WTC11 (cell line): ENCODE results near the gene WDR7. TPM values are rescaled to one million over a fixed set of nuclear protein-coding genes. Genes with fewer than 3 reads are reported as not detected.

ENCODE experiments used
- ATAC-seq: fragments of 200-7000 bp; cut with Tn5 transposase; 2 replicates; pipeline ENCODE4 v1.10.0; 2021; ENCODE audit warnings: mild to moderate bottlenecking, moderate library complexity
- CTCF ChIA-PET: fragments of 300-600 bp; sonication (Branson Sonifier 250); formaldehyde crosslinking; loops from one replicate; lab custom pipeline; 2021; ENCODE audit warnings: antibody characterized with exemption; lab: Charles Lee
- POLR2A ChIA-PET: fragments of 350-600 bp; sonication (Branson Sonifier 250); formaldehyde crosslinking; loops from one replicate; lab custom pipeline; 2021; ENCODE audit warnings: antibody characterized with exemption; lab: Charles Lee
- DNase-seq: peaks from one replicate; pipeline ENCODE4 v3.0.0; 2021; ENCODE audit warnings: low spot score
- H3K27ac Mint-ChIP-seq: 2 replicates; pipeline ENCODE4 v1.8.0; 2021; ENCODE audit warnings: mixed read lengths
- H3K27me3 Mint-ChIP-seq: 2 replicates; pipeline ENCODE4 v1.8.0; 2021; ENCODE audit warnings: low read depth, mild to moderate bottlenecking, moderate library complexity, mixed read lengths
- H3K36me3 Mint-ChIP-seq: 2 replicates; pipeline ENCODE4 v1.8.0; 2021; ENCODE audit warnings: mixed read lengths
- H3K4me1 Mint-ChIP-seq: 2 replicates; pipeline ENCODE4 v1.8.0; 2022; ENCODE audit warnings: mixed read lengths
- H3K4me3 Mint-ChIP-seq: 2 replicates; pipeline ENCODE4 v1.8.0; 2021; ENCODE audit warnings: mild to moderate bottlenecking, moderate library complexity, mixed read lengths
- H3K9me3 Mint-ChIP-seq: 2 replicates; pipeline ENCODE4 v1.8.0; 2021; ENCODE audit warnings: mixed read lengths
- ATF1 ChIP-seq: sonication (generic); formaldehyde crosslinking; IDR thresholded peaks from 2 replicates; pipeline ENCODE4 v1.8.1; 2023; ENCODE audit warnings: mild to moderate bottlenecking, moderate library complexity, missing genetic modification reagents
- ATF2 ChIP-seq: sonication (generic); formaldehyde crosslinking; IDR thresholded peaks from 2 replicates; pipeline ENCODE4 v1.8.1; 2022; ENCODE audit warnings: low read depth, missing genetic modification reagents, borderline replicate concordance
- E2F5 ChIP-seq: sonication (generic); formaldehyde crosslinking; IDR thresholded peaks from 2 replicates; pipeline ENCODE4 v1.8.1; 2022; ENCODE audit warnings: mild to moderate bottlenecking, moderate library complexity, missing genetic modification reagents
- ELF4 ChIP-seq: sonication (generic); formaldehyde crosslinking; IDR thresholded peaks from 2 replicates; pipeline ENCODE4 v1.8.1; 2022; ENCODE audit warnings: low read depth, mild to moderate bottlenecking, moderate library complexity, missing genetic modification reagents
- EMX1 ChIP-seq: fragments of 250-450 bp; sonication (Bioruptor Pico); IDR thresholded peaks from 2 replicates; pipeline ENCODE4 v1.8.0; 2021; ENCODE audit warnings: mild to moderate bottlenecking
- ERG ChIP-seq: fragments of 250-450 bp; sonication (Bioruptor Pico); IDR thresholded peaks from 2 replicates; pipeline ENCODE4 v1.8.0; 2021; ENCODE audit warnings: mild to moderate bottlenecking
- GABPB1 ChIP-seq: sonication (generic); formaldehyde crosslinking; IDR thresholded peaks from 2 replicates; pipeline ENCODE4 v1.8.1; 2023; ENCODE audit warnings: mild to moderate bottlenecking, missing genetic modification reagents
- HMGXB4 ChIP-seq: sonication (generic); formaldehyde crosslinking; IDR thresholded peaks from 2 replicates; pipeline ENCODE4 v1.8.1; 2023; ENCODE audit warnings: mild to moderate bottlenecking, moderate library complexity, missing genetic modification reagents
- IRF1 ChIP-seq: sonication (generic); formaldehyde crosslinking; IDR thresholded peaks from 2 replicates; pipeline ENCODE4 v1.8.0; 2023; ENCODE audit warnings: missing genetic modification reagents
- NR2C2 ChIP-seq: sonication (generic); formaldehyde crosslinking; IDR thresholded peaks from 2 replicates; pipeline ENCODE4 v1.8.0; 2022; ENCODE audit warnings: mild to moderate bottlenecking, missing genetic modification reagents
- RELA ChIP-seq: sonication (generic); formaldehyde crosslinking; IDR thresholded peaks from 2 replicates; pipeline ENCODE4 v1.8.1; 2022; ENCODE audit warnings: missing genetic modification reagents, mild to moderate bottlenecking, borderline replicate concordance
- STAT6 ChIP-seq: sonication (generic); formaldehyde crosslinking; conservative IDR thresholded peaks from 2 replicates; pipeline ENCODE4 v1.8.1; 2023; ENCODE audit warnings: mild to moderate bottlenecking, low read depth, missing genetic modification reagents, moderate library complexity
- USF1 ChIP-seq: sonication (generic); formaldehyde crosslinking; IDR thresholded peaks from 2 replicates; pipeline ENCODE4 v1.8.0; 2022; ENCODE audit warnings: mild to moderate bottlenecking, missing genetic modification reagents
- ZNF121 ChIP-seq: sonication (generic); formaldehyde crosslinking; IDR thresholded peaks from 2 replicates; pipeline ENCODE4 v1.8.0; 2023; ENCODE audit warnings: missing genetic modification reagents
- ZNF512 ChIP-seq: sonication (generic); formaldehyde crosslinking; IDR thresholded peaks from 2 replicates; pipeline ENCODE4 v1.8.1; 2022; ENCODE audit warnings: missing genetic modification reagents, borderline replicate concordance
- ZNF532 ChIP-seq: fragments of 250-450 bp; sonication (Bioruptor Pico); IDR thresholded peaks from 2 replicates; pipeline ENCODE4 v1.9.0; 2021; ENCODE audit warnings: mild to moderate bottlenecking, borderline replicate concordance
- ZNF671 ChIP-seq: fragments of 250-450 bp; sonication (Bioruptor Pico); IDR thresholded peaks from 2 replicates; pipeline ENCODE4 v1.8.0; 2021; ENCODE audit warnings: mild to moderate bottlenecking
- ZSCAN18 ChIP-seq: fragments of 250-450 bp; sonication (Bioruptor Pico); IDR thresholded peaks from 2 replicates; pipeline ENCODE4 v2.1.2; 2022; ENCODE audit warnings: mild to moderate bottlenecking, moderate library complexity
- total RNA-seq: library from RNA; stranded (reverse); gene quantifications from 3 replicates; pipeline ENCODE4 v1.2.3, GENCODE V29; 2021

WDR7 gene
- total RNA-seq, 1 experiment from 2014 or later, result 12.2 TPM

- Mint-ChIP-seq H3K4me3 (no peak overlapping the region), H3K9me3 (0 out of 2 replicates have a peak, but pooled peaks cover 7% of the 10 kb centered on the region), H3K27me3 (no peaks in the 10 kb centered on the region), H3K27ac (no peak overlapping the region), H3K4me1 (peaks cover 42% of the 10 kb centered on the region), H3K36me3 (peaks cover 6% of the 10 kb centered on the region; the same call in 1 of the 2 replicates)
- DNase-seq, result no peak
- CTCF ChIA-PET, result no interaction called here
- TF ChIP-seq ZNF512 (CRISPR knock-in tag) (no peak), GABPB1 (CRISPR knock-in tag) (no peak), HMGXB4 (no peak), USF1 (CRISPR knock-in tag) (no peak), ZNF532 (CRISPR knock-in tag) (no peak), ATF2 (CRISPR knock-in tag) (no peak), NR2C2 (no peak), EMX1 (CRISPR knock-in tag) (no peak), ERG (CRISPR knock-in tag) (no peak), STAT6 (CRISPR knock-in tag) (no peak), RELA (CRISPR knock-in tag) (no peak), ELF4 (CRISPR knock-in tag) (no peak), ZSCAN18 (CRISPR knock-in tag) (no peak), ZNF121 (CRISPR knock-in tag) (no peak), ZNF671 (CRISPR knock-in tag) (no peak), ATF1 (CRISPR knock-in tag) (no peak), E2F5 (CRISPR knock-in tag) (no peak), IRF1 (CRISPR knock-in tag) (no peak)
- POLR2A ChIA-PET, result no interaction called here
- ATAC-seq, result no peak
These were observed 426.0 kb downstream of the WDR7 start for GRCh38 chr18:57077005-57077765.
